Activated T-helper 1 cell treated with anti-CD3 and anti-CD28 coated beads, Interleukin-12 subunit alpha, Interleukin-12 subunit beta, Interleukin-2, Interleukin-4 antibody, amounts not matched to agents 30 ng/mL and 10 ng/mL and 1 ng/mL, durations not matched to agents 14 hours and 24 hours and 36 hours (primary cell): Measurements from ENCODE around the gene CMTM7. TPM values are rescaled to one million over a fixed set of nuclear protein-coding genes. Genes with fewer than 3 reads are reported as not detected.
A peak's percentile ranks its signal among the peaks of the same experiment; 100 is the strongest.

Experiments
- DNase-seq: peaks from one replicate; pipeline ENCODE4 v3.0.0; 2021; ENCODE audit warnings: low spot score
- H3K27ac Mint-ChIP-seq: one replicate; pipeline ENCODE4 v1.8.0; 2021; ENCODE audit warnings: mild to moderate bottlenecking, mixed read lengths
- H3K27me3 Mint-ChIP-seq: one replicate; pipeline ENCODE4 v1.8.0; 2022; ENCODE audit warnings: mild to moderate bottlenecking, moderate library complexity, mixed read lengths; ENCODE audit not compliant: insufficient read depth
- H3K36me3 Mint-ChIP-seq: one replicate; pipeline ENCODE4 v1.8.0; 2021; ENCODE audit warnings: low read depth, mixed read lengths
- H3K4me1 Mint-ChIP-seq: one replicate; pipeline ENCODE4 v1.8.0; 2021; ENCODE audit warnings: low read depth, mixed read lengths
- H3K4me3 Mint-ChIP-seq: one replicate; pipeline ENCODE4 v1.8.0; 2021; ENCODE audit warnings: mild to moderate bottlenecking, moderate library complexity, mixed read lengths
- H3K9me3 Mint-ChIP-seq: one replicate; pipeline ENCODE4 v1.8.0; 2021; ENCODE audit warnings: mixed read lengths
- intact Hi-C: fragments of 100-400 bp; cut with micrococcal nuclease; formaldehyde crosslinking; loops from one replicate; pipeline ENCODE4 v1.15.1; 2024
- total RNA-seq: library from RNA; stranded (reverse); gene quantifications from 2 replicates; pipeline ENCODE4 v1.2.3, GENCODE V29; 2022

The CMTM7 gene
- total RNA-seq, 1 donor from 2014 or later, result 59.7 TPM

DNA sequence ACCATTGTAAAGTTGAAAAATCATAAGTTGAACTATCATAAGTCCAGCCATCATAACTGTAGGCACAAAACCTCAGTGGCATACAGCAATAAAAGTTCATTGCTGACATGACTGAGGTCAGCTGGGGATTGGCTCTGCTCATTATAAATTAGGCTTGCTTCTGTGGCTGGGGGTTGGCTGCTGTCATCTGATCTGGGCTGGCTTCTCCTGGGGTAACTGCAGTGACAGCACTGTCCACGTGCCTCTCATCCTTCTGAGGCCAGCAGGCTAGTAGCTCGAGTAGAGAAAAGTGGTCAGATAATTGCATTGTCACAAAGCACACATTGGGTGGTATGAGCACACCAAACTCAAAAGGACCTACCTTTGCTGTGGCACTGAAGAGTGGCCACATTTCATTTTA lies 31.3 kb downstream of the CMTM7 start:
- peaks cover 87% of the 10 kb centered on the region for H3K4me1 Mint-ChIP-seq
- intact Hi-C loops, result no loop called here
- H3K36me3 Mint-ChIP-seq, result peaks cover 12% of the 10 kb centered on the region
- DNase-seq, result no peak
- H3K27ac Mint-ChIP-seq, result peak overlapping the region; percentile 82
- H3K27me3 Mint-ChIP-seq, result no peaks in the 10 kb centered on the region
- no peak overlapping the region for H3K4me3 Mint-ChIP-seq
- peaks cover 7% of the 10 kb centered on the region for H3K9me3 Mint-ChIP-seq

DNA sequence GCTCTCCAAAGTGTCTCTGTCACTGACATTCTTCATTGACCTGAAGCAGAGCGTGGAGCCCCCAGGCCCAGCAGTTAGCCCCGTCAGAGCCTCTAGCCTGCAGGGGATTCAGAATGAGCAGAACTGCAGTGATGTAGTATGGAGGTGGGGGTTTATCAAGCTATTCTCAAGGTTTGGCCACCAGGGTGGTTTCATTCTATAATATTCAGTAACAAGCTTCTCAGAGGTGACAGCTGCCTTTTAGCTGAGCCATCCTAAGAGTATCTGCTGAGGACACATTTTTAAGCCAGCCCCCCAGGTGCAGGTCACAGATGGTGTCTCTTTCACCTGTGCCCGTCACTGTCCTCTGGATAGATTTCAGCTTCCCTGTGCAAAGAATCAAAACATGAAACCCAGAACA lies 31.9 kb downstream of the CMTM7 start:
- DNase-seq, result no peak
- Mint-ChIP-seq H3K9me3 (peaks cover 7% of the 10 kb centered on the region), H3K36me3 (peaks cover 8% of the 10 kb centered on the region), H3K4me1 (peaks cover 88% of the 10 kb centered on the region), H3K27me3 (no peaks in the 10 kb centered on the region), H3K27ac (peak overlapping the region; percentile 82), H3K4me3 (peak overlapping the region; percentile 17)
- intact Hi-C loops, result no loop called here

DNA sequence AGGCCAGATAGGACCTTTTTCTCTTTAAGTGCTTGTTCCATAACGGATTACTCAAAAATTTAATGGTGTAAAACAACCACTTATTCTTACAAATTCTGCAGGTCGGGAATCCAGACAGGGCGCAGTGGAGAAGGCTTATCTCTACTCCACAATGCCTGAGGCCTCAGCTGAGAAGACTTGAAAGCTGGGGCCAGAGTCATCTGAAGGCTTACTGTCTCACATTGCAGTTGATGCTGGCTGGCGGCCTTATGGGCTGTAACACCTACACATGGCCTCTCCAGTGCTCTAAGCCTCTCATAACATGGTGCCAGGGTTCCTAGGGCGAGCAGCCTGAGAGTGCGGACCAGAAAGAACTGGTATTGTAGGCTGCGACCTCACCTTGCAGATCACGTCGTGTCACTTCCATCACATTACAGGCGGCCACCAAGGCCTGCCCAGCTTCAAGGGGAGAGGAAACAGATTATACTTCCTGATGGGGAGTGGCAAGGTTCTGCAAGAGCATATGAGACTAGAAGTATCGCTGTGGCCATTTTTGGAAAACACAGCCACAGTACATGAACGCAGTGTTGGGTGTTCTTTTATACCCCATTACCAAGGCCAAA lies 32.4 kb downstream of the CMTM7 start:
- intact Hi-C loops, result no loop called here
- no peaks in the 10 kb centered on the region for H3K27me3 Mint-ChIP-seq
- peak overlapping the region; percentile 82 for H3K27ac Mint-ChIP-seq
- DNase-seq, result no peak
- H3K4me1 Mint-ChIP-seq, result peaks cover 88% of the 10 kb centered on the region
- H3K36me3 Mint-ChIP-seq, result peaks cover 6% of the 10 kb centered on the region
- H3K9me3 Mint-ChIP-seq, result peaks cover 5% of the 10 kb centered on the region
- peak overlapping the region; percentile 56 for H3K4me3 Mint-ChIP-seq

DNA sequence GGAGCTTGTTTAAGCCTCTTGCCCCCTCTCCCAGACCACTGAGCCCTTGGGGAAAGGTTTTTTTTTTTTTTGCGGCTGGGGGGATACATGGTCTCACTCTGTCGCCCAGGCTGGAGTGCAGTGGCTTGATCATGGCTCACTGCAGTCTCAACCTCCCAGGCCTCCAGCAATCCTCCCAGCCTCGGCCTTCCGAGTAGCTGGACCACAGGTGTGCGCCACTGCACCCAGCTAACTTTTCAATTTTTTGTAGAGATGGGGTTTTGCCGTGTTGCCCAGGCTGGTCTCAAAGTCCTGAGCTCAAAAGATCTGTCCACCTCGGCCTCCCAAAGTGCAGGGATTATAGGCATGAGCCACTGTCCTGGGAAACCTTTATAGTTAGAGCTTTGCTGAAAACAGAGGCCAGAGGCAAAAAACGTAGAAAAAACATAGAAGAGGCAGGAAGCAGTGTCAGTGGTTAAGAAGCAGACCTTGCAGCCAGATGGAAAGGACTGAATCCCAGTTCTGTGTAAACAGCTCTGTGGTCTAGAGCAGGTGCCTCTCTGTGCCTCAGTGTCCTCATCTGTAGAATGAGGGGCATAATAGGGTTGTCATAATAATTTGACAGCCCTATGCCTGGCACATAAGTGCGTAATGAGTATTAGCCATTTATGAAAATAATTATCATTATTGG lies 33.1 kb downstream of the CMTM7 start:
- no peaks in the 10 kb centered on the region for H3K9me3 Mint-ChIP-seq
- no peak for DNase-seq
- intact Hi-C loops, result loop anchor here (1.0 kb wide), 1 partner anchor 9 kb away; no protein-coding TSS in a partner anchor

DNA sequence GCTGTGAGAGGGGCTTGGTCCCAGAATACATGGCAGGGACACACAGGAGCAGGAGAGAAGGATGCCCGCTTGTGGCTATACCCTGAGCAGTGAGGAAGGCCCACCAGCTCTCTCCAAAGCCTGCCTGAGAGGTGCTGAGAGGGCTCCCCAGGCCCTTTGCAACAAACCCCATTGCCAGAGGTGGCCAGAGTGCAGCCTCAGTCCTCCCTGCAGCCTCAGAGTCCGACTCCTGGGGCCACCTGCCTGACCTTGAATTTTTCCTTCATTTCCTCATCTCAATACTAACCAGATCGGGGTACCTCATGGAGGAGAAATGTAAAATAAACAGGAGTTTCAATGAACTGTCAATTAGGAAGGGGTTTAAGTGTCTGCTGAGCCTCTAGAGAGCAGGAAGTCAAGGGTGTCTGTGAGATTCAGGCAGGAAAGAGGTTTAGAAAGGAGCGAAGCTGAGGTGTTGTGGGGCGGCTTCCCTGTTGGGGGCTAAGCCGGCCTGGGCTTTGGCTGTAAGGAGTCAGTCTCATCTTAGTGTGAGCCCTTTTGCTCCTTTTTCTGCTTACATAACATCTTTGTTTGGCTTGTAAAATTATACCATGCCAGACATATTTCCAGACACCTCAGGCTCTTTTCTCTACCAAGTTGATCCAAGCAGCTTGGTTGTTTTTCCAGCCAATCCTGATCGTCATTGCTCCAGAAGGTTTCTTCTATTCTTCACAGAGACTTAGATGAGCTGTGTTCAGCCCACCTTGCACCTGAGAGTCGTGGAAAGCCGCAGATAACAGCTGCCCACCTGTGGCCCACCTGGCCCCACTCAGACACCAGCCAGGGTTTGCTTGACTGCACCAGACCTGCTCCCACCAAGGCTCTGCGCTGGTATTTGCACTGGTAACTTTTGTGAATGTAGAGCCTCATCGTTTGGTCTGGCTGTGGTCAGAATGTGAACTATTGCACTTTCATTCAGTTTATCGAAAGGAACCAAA lies 36.7 kb downstream of the CMTM7 start:
- H3K27me3 Mint-ChIP-seq, result no peaks in the 10 kb centered on the region
- intact Hi-C loops, result loop anchor here (1.0 to 2.0 kb wide), 2 partner anchors 8 to 14 kb away; no protein-coding TSS in a partner anchor
- H3K27ac Mint-ChIP-seq, result peak overlapping the region; percentile 87

More for the DNA sequence above, 33.1 kb downstream of the CMTM7 start:
- Mint-ChIP-seq H3K4me3 (peak overlapping the region; percentile 38), H3K36me3 (peaks cover 6% of the 10 kb centered on the region), H3K27ac (peak overlapping the region; percentile 87), H3K27me3 (no peaks in the 10 kb centered on the region), H3K4me1 (peaks cover 85% of the 10 kb centered on the region)

DNA sequence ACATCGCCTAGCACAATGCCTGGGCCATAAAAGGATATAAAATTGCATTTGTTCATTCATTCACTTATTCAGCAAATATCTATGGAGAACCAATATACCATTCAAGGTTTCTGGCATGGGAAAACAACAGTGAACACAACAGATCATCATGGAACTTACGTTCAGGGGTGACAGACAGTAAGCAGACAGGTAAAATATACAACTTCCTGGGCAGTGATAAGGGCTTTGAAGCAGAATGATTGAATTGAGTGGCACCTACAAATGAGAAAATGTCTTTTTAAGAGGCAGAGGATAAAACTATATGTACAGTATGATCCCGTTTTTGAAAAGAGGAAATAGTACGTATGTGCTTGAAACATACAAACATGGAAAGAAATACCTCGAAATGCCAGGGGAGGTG lies 39.2 kb downstream of the CMTM7 start:
- DNase-seq, result no peak
- H3K36me3 Mint-ChIP-seq, result peaks cover 4% of the 10 kb centered on the region
- peak overlapping the region; percentile 96 for H3K27ac Mint-ChIP-seq
- intact Hi-C loops, result no loop called here
- no peaks in the 10 kb centered on the region for H3K9me3 Mint-ChIP-seq
- H3K4me3 Mint-ChIP-seq, result peak overlapping the region; percentile 21
- H3K4me1 Mint-ChIP-seq, result peaks cover 84% of the 10 kb centered on the region
- no peaks in the 10 kb centered on the region for H3K27me3 Mint-ChIP-seq

More for the DNA sequence above, 36.7 kb downstream of the CMTM7 start:
- no peak for DNase-seq
- peak overlapping the region; percentile 63 for H3K4me3 Mint-ChIP-seq
- peaks cover 88% of the 10 kb centered on the region for H3K4me1 Mint-ChIP-seq
- H3K36me3 Mint-ChIP-seq, result peaks cover 4% of the 10 kb centered on the region
- H3K9me3 Mint-ChIP-seq, result no peaks in the 10 kb centered on the region

DNA sequence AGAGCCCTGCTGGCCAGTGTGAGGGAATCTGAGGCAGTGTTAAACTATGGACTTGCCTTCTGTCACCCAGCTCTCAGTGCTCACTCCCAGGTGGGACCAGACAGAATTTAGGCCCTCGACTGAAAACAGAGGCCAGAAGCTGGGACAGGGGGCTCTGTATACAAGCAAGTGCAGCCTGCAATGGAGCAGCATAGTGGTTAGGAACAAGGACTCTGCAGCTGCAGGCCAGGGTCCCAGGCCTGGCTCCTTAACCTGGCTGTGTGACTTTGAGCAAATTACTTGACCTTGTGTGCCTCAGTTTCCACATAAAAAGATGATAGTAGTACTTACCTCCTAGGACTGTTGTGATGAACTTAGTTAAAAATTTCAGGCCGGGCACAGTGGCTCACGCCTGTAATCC lies 39.8 kb downstream of the CMTM7 start:
- Mint-ChIP-seq H3K4me3 (no peak overlapping the region), H3K9me3 (no peaks in the 10 kb centered on the region), H3K36me3 (peaks cover 6% of the 10 kb centered on the region), H3K27ac (peak overlapping the region; percentile 96), H3K4me1 (peaks cover 90% of the 10 kb centered on the region), H3K27me3 (no peaks in the 10 kb centered on the region)
- DNase-seq, result no peak
- intact Hi-C loops, result no loop called here

DNA sequence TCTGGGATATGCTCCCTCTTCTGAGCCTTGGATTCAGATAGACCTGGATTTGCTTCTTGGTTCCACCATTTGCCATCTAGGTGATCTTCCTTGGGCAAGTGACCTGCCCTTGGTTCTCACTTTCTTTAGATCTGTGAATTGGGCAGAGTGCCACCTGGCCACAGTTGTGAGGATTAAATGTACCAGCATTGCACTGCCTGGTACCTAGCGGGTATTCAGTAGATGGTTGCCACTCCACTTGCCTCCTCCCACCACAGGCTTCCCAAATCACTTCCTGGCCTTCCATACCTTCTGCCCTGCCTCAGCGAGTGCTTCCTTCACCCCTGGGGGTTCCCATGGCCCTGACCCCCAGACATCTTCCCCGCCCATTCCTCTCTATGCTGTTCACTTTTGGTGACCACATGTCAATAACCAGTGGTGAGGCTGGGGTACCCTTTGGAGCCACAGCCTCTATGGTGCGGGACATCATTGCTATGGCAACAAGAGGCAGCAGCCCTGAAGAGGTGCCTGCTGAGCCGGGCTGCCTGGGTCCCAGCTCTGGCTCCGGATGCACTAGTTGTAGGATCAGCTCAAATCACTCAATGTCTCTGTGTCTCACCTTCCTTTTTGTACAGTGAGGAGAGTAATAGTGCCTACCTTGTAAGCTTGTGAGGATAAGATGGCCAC lies 40.5 kb downstream of the CMTM7 start:
- H3K36me3 Mint-ChIP-seq, result peaks cover 5% of the 10 kb centered on the region
- DNase-seq, result no peak
- H3K4me1 Mint-ChIP-seq, result peaks cover 90% of the 10 kb centered on the region
- no peaks in the 10 kb centered on the region for H3K27me3 Mint-ChIP-seq
- no peaks in the 10 kb centered on the region for H3K9me3 Mint-ChIP-seq
- peak overlapping the region; percentile 96 for H3K27ac Mint-ChIP-seq
- intact Hi-C loops, result loop anchor here (2.0 kb wide), 3 partner anchors 17 to 71 kb away; partner anchors contain the start of gene CMTM6
- H3K4me3 Mint-ChIP-seq, result peak overlapping the region; percentile 71

DNA sequence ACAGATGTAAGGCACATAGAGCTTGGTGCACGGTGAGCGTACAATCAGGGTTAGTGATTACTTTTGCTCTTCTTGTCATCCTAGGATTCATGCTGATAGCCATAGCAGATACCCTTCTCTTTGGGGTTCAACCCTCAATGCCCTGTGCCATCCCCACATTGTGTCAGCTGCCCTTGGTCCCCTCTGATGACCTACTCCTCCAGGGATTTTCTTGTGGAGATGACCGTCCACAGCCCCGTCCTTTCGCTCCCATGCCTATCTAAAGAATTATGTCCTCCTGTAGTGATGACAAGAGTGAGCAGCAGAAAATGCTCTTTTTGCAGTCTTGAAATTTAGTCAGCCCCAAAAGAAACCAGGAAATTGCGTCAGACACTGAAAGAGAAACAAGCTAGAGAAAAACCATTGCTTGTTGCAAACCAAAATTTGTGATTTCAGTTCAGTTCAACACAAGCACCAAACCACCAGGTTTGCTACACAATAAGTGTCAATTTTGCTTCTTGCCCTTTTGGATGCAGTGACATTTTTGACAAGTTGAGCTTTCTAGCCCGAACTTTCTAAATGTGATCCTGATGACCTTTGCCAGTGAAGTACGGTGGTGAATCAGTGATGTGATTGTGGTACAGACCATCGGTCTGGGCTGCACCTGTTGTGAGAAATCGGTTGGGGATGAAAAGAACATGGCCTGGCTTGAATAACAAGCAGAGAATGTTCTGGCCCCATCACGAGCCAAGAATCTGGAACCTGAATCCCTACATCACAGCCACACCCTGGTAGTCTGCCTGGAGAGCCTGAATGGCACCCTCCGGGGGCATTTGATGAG lies 41.3 kb downstream of the CMTM7 start:
- peak overlapping the region; percentile 71 for H3K4me3 Mint-ChIP-seq
- H3K27me3 Mint-ChIP-seq, result no peaks in the 10 kb centered on the region
- intact Hi-C loops, result loop anchor here (1.0 to 2.0 kb wide), 8 partner anchors 8 to 252 kb away; partner anchors contain the start of genes CMTM6 and CNOT10
- DNase-seq, result peak; percentile 45
- H3K9me3 Mint-ChIP-seq, result no peaks in the 10 kb centered on the region
- peaks cover 5% of the 10 kb centered on the region for H3K36me3 Mint-ChIP-seq
- H3K27ac Mint-ChIP-seq, result peak overlapping the region; percentile 96
- peaks cover 87% of the 10 kb centered on the region for H3K4me1 Mint-ChIP-seq

DNA sequence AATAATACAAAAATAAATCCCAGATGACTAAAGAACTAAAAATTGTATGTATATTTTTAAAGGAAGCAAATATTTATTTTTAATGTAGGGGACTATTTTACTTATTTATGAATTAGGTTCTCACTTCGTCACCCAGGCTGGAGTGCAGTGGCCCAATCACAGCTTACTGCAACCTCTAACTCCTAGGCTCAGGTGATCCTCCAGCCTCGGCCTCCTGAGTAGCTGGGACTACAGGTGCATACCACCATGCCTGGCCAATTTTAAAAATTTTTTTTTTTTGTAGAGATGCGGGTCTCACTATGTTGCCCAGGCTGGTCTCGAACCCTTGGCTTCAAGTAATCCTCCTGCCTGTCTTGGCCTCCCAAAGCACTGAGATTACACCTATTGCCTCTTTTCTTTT lies 42.6 kb downstream of the CMTM7 start:
- no peak for DNase-seq
- H3K27ac Mint-ChIP-seq, result no peak overlapping the region
- intact Hi-C loops, result no loop called here
- H3K4me1 Mint-ChIP-seq, result peaks cover 87% of the 10 kb centered on the region
- H3K9me3 Mint-ChIP-seq, result no peaks in the 10 kb centered on the region
- no peak overlapping the region for H3K4me3 Mint-ChIP-seq
- peaks cover 9% of the 10 kb centered on the region for H3K36me3 Mint-ChIP-seq
- H3K27me3 Mint-ChIP-seq, result no peaks in the 10 kb centered on the region

DNA sequence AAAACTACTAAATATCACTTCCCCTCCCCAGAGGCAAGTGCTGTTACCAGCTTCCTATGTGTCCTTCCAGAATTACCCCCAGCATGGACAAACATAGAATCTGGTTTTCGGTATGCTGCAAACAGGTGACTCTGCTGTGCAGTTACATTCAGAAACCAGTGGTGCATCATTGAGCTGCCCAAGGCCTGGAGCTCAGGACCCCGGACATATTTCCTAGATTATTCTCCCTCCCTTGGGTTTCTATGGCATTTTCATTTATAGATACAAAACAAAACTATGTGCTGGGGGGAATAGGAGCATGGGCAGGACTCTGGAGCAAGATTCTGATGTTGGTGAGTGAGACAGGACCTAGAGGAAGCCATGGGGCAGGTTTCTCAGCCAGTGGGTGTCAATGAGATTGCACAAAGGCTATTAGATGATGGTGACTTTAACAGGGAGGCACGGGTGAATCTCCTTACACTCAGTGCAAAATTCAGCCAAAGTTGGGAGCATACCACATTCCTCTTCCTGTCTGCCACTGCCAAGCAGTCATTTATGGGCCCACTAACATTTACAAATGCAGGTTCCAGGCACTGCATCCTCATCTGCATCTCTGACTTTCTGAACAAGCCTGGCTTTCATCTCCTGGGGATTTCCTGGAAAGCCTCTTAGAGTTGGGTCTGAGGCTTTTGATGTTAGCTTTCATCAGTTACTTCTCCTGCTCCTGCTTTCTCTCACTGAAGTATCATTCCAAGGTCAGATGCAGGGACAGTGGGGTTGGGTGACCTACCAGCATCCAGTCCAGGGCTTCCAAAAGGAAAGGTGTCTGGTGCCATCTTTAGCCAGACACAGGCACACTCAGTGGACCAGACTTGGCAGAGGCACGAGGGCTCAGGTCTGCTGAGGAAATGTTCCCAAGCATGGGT lies 44.5 kb downstream of the CMTM7 start:
- DNase-seq, result no peak
- Mint-ChIP-seq H3K36me3 (peaks cover 6% of the 10 kb centered on the region), H3K4me1 (peaks cover 80% of the 10 kb centered on the region), H3K9me3 (no peaks in the 10 kb centered on the region), H3K27ac (peak overlapping the region; percentile 85), H3K4me3 (peak overlapping the region; percentile 31), H3K27me3 (no peaks in the 10 kb centered on the region)
- intact Hi-C loops, result loop anchor here (1.0 kb wide), 1 partner anchor 24 kb away; no protein-coding TSS in a partner anchor
